IMR-90 (cell line): Measurements from ENCODE around the gene ZNF778. TPM values are rescaled to one million over a fixed set of nuclear protein-coding genes. Genes with fewer than 3 reads are reported as not detected.

Source experiments
- ATAC-seq: fragments of 200-7000 bp; cut with Tn5 transposase; 2 replicates; pipeline ENCODE4 v1.9.1; 2020; ENCODE audit warnings: low read depth, mild to moderate bottlenecking, moderate library complexity
- BruUV-seq: library from RNA; stranded (reverse); fragments of 400-500 nt; replicated peaks from 2 replicates; lab custom pipeline; 2021; lab: Mats Ljungman, UMichigan
- CTCF ChIA-PET: fragments of 300-600 bp; formaldehyde crosslinking; extraction: SDS; loops from one replicate; lab custom pipeline; 2021; ENCODE audit warnings: antibody characterized with exemption; lab: Yijun Ruan, JAX
- POLR2A ChIA-PET: fragments of 300-600 bp; sonication (Branson Sonifier 250); formaldehyde crosslinking; loops from one replicate; lab custom pipeline; 2022; ENCODE audit warnings: antibody characterized with exemption; ENCODE audit not compliant: unreplicated experiment; lab: Charles Lee
- DNase-seq: peaks from one replicate; pipeline ENCODE4 v3.0.0; 2013
- H2AFZ ChIP-seq: replicated peaks from 2 replicates; pipeline ENCODE3; 2013; ENCODE audit warnings: low read length, mild to moderate bottlenecking; ENCODE audit not compliant: poor library complexity
- H2AK5ac ChIP-seq: 2 replicates; pipeline ENCODE4 v1.6.1; 2013; ENCODE audit warnings: low read depth, low read length, inconsistent platforms
- H2AK9ac ChIP-seq: replicated peaks from 2 replicates; pipeline ENCODE3; 2013; ENCODE audit warnings: mild to moderate bottlenecking, low read depth, low read length, moderate library complexity; ENCODE audit not compliant: poor library complexity
- H2BK120ac ChIP-seq: 2 replicates; pipeline ENCODE4 v1.6.1; 2013; ENCODE audit warnings: low read depth, low read length, inconsistent platforms
- H2BK15ac ChIP-seq: 3 replicates; pipeline ENCODE4 v1.6.1; 2013; ENCODE audit warnings: low read depth, low read length, inconsistent platforms
- H2BK20ac ChIP-seq: 2 replicates; pipeline ENCODE4 v1.6.1; 2013; ENCODE audit warnings: low read depth, mild to moderate bottlenecking, inconsistent platforms, low read length, moderate library complexity
- H2BK5ac ChIP-seq: 2 replicates; pipeline ENCODE4 v1.6.1; 2013; ENCODE audit warnings: mild to moderate bottlenecking, low read depth, low read length, inconsistent platforms; ENCODE audit not compliant: poor library complexity, severe bottlenecking
- H3K14ac ChIP-seq: replicated peaks from 2 replicates; pipeline ENCODE4 v1.6.1; 2013; ENCODE audit warnings: low read depth, low read length, inconsistent platforms
- H3K18ac ChIP-seq: 2 replicates; pipeline ENCODE4 v1.6.1; 2013; ENCODE audit warnings: low read depth, low read length, control low read depth
- H3K23ac ChIP-seq: 2 replicates; pipeline ENCODE4 v1.6.1; 2013; ENCODE audit warnings: low read depth, low read length, inconsistent platforms
- H3K27ac ChIP-seq: 2 replicates; pipeline ENCODE4 v1.5.1; 2013; ENCODE audit warnings: mild to moderate bottlenecking, control low read depth, low read length; ENCODE audit not compliant: insufficient read depth
- H3K27me3 ChIP-seq: 2 replicates; pipeline ENCODE4 v1.6.1; 2013; ENCODE audit warnings: low read length; ENCODE audit not compliant: control insufficient read depth, insufficient read depth
- H3K36me3 ChIP-seq: 2 replicates; pipeline ENCODE4 v1.6.1; 2013; ENCODE audit warnings: low read length, mixed read lengths; ENCODE audit not compliant: control insufficient read depth, insufficient read depth
- H3K4ac ChIP-seq: 2 replicates; pipeline ENCODE4 v1.6.1; 2013; ENCODE audit warnings: low read depth, low read length, inconsistent platforms
- H3K4me1 ChIP-seq: 2 replicates; pipeline ENCODE4 v1.6.1; 2013; ENCODE audit warnings: low read length, mixed read lengths; ENCODE audit not compliant: control insufficient read depth, insufficient read depth
- H3K4me2 ChIP-seq: 2 replicates; pipeline ENCODE4 v1.6.1; 2013; ENCODE audit warnings: low read depth, mild to moderate bottlenecking, control low read depth, low read length, moderate library complexity
- H3K4me3 ChIP-seq: 2 replicates; pipeline ENCODE4 v1.5.1; 2013; ENCODE audit warnings: low read depth, mild to moderate bottlenecking, control low read depth, low read length, moderate library complexity; ENCODE audit not compliant: insufficient read depth
- H3K56ac ChIP-seq: 2 replicates; pipeline ENCODE4 v1.6.1; 2013; ENCODE audit warnings: low read length, inconsistent platforms; ENCODE audit not compliant: insufficient read depth; ENCODE audit errors: extremely low read depth
- H3K79me1 ChIP-seq, 2 experiments: 2 replicates each; pipeline ENCODE4 v1.6.1; 2013; ENCODE audit warnings: low read length in 2 of 2, inconsistent platforms in 1 of 2, low read depth in 1 of 2
- H3K9ac ChIP-seq: 2 replicates; pipeline ENCODE4 v1.6.1; 2013; ENCODE audit warnings: low read depth, low read length, control low read depth
- H3K9me1 ChIP-seq: 2 replicates; pipeline ENCODE4 v1.6.1; 2013; ENCODE audit warnings: low read length, inconsistent platforms; ENCODE audit not compliant: insufficient read depth
- H3K9me3 ChIP-seq: 2 replicates; pipeline ENCODE4 v1.6.1; 2013; ENCODE audit warnings: low read length; ENCODE audit not compliant: control insufficient read depth, insufficient read depth
- H4K20me1 ChIP-seq: 2 replicates; pipeline ENCODE4 v1.6.1; 2013; ENCODE audit warnings: low read length, inconsistent platforms; ENCODE audit not compliant: insufficient read depth
- H4K5ac ChIP-seq: 2 replicates; pipeline ENCODE4 v1.6.1; 2013; ENCODE audit warnings: mild to moderate bottlenecking, low read depth, low read length, control low read depth
- H4K8ac ChIP-seq, 2 experiments: 2 replicates each; pipeline ENCODE4 v1.6.1; 2013; ENCODE audit warnings: low read depth in 2 of 2, low read length in 2 of 2, control low read depth in 1 of 2, inconsistent platforms in 1 of 2
- H4K91ac ChIP-seq: 2 replicates; pipeline ENCODE4 v1.6.1; 2013; ENCODE audit warnings: low read depth, low read length, inconsistent platforms; ENCODE audit not compliant: insufficient read depth
- BHLHE40 ChIP-seq: fragments of 150-350 bp; IDR thresholded peaks from 2 replicates; pipeline ENCODE4 v1.6.1; 2016; ENCODE audit warnings: mild to moderate bottlenecking, low read depth, low read length
- CEBPB ChIP-seq: IDR thresholded peaks from 2 replicates; pipeline ENCODE4 v1.6.1; 2012; ENCODE audit warnings: low read depth, low read length, improper control_type of control experiment
- CTCF ChIP-seq: conservative IDR thresholded peaks from 2 replicates; pipeline ENCODE4 v1.5.1; 2012; ENCODE audit warnings: mild to moderate bottlenecking, low read depth, low read length, improper control_type of control experiment
- ELK1 ChIP-seq: fragments of 150-350 bp; IDR thresholded peaks from 2 replicates; pipeline ENCODE4 v1.6.1; 2016; ENCODE audit warnings: low read depth, mild to moderate bottlenecking, low read length, moderate library complexity, borderline replicate concordance
- FOS ChIP-seq: fragments of 150-350 bp; IDR thresholded peaks from 2 replicates; pipeline ENCODE4 v1.6.1; 2016; ENCODE audit warnings: low read depth, low read length
- MAFK ChIP-seq: IDR thresholded peaks from 2 replicates; pipeline ENCODE4 v1.6.1; 2012; ENCODE audit warnings: low read depth, low read length, improper control_type of control experiment
- MAZ ChIP-seq: IDR thresholded peaks from 2 replicates; pipeline ENCODE4 v1.6.1; 2012; ENCODE audit warnings: low read depth, mild to moderate bottlenecking, low read length, improper control_type of control experiment, moderate library complexity, borderline replicate concordance
- MXI1 ChIP-seq: IDR thresholded peaks from 2 replicates; pipeline ENCODE4 v1.6.1; 2012; ENCODE audit warnings: low read depth, mild to moderate bottlenecking, low read length, moderate library complexity, borderline replicate concordance
- NFE2L2 ChIP-seq: fragments of 150-350 bp; IDR thresholded peaks from 2 replicates; pipeline ENCODE4 v1.6.1; 2016; ENCODE audit warnings: low read depth, mild to moderate bottlenecking, low read length
- POLR2A ChIP-seq: IDR thresholded peaks from 2 replicates; pipeline ENCODE4 v1.6.1; 2012; ENCODE audit warnings: mild to moderate bottlenecking, low read depth, low read length
- RAD21 ChIP-seq: IDR thresholded peaks from 2 replicates; pipeline ENCODE4 v1.6.1; 2012; ENCODE audit warnings: low read length, improper control_type of control experiment
- RCOR1 ChIP-seq: IDR thresholded peaks from 2 replicates; pipeline ENCODE4 v1.6.1; 2012; ENCODE audit warnings: mild to moderate bottlenecking, low read length, improper control_type of control experiment; ENCODE audit not compliant: insufficient replicate concordance
- RFX5 ChIP-seq: IDR thresholded peaks from 2 replicates; pipeline ENCODE4 v1.8.0; 2012; ENCODE audit warnings: low read depth, mild to moderate bottlenecking, low read length, moderate library complexity
- SMC3 ChIP-seq: fragments of 150-350 bp; IDR thresholded peaks from 2 replicates; pipeline ENCODE4 v1.6.1; 2016; ENCODE audit warnings: low read depth, mild to moderate bottlenecking, antibody characterized with exemption, low read length, moderate library complexity
- USF2 ChIP-seq: fragments of 150-350 bp; IDR thresholded peaks from 2 replicates; pipeline ENCODE4 v1.6.1; 2017; ENCODE audit warnings: mild to moderate bottlenecking, antibody characterized with exemption, low read length, low read depth
- WGBS, 2 experiments: methylation state at CpG; one replicate each; pipeline versions ENCODE4 v1.1.5 to v1.1.7; 2013; ENCODE audit warnings: missing lambda C conversion rate in 2 of 2; ENCODE audit not compliant: insufficient read length in 1 of 2; ENCODE audit errors: extremely low coverage in 2 of 2; 5-methylcytosine and 5-hydroxymethylcytosine counted together
- dilution Hi-C: fragments of 300-500 bp; cut with HindIII; formaldehyde crosslinking; loops from one replicate; pipeline ENCODE4 v1.14.3; 2018; ENCODE audit warnings: low sequenced_read_pairs; ENCODE audit not compliant: unreplicated experiment
- in situ Hi-C: fragments of 300-500 bp; cut with MboI; formaldehyde crosslinking; loops from 3 replicates; pipeline ENCODE4 v1.14.3; 2019; ENCODE audit warnings: low sequenced_read_pairs, inconsistent platforms, mixed read lengths
- intact Hi-C: fragments of 100-400 bp; cut with micrococcal nuclease; formaldehyde crosslinking; loops from 2 replicates; pipeline ENCODE4 v1.10.0; 2022
- polyA plus RNA-seq, 3 experiments: library from polyadenylated mRNA; depleted of rRNA; stranded (reverse); fragments of >200 nt; gene quantifications; 2 replicates each; pipeline ENCODE4 v1.2.3, GENCODE V29; 2012; ENCODE audit warnings: low replicate concordance in 1 of 3
- total RNA-seq: library from RNA; depleted of rRNA; stranded (reverse); fragments of >200 nt; gene quantifications from 2 replicates; pipeline ENCODE4 v1.2.3, GENCODE V29; 2012

ZNF778 gene
- total and polyA plus RNA-seq, 2 of the 4 experiments (the other 2 are of a cell fraction): 5.6 to 9.9 TPM

- Histone ChIP-seq H4K20me1 (peaks cover 43% of the 10 kb centered on the region), H3K9me1 (no peaks in the 10 kb centered on the region; the same call in 1 of the 2 replicates), H3K27me3 (no peaks in the 10 kb centered on the region), H3K4me2 (no peak overlapping the region), H2AK9ac (no peak overlapping the region), H3K79me1 (peaks cover 17 to 62% of the 10 kb centered on the region in 2 experiments), H3K27ac (no peak overlapping the region), H3K23ac (no peak overlapping the region), H3K9ac (no peak overlapping the region), H3K36me3 (peaks cover 77% of the 10 kb centered on the region), H3K4ac (no peak overlapping the region), H4K5ac (no peak overlapping the region), H2BK15ac (no peak overlapping the region), H2AFZ (no peak overlapping the region), H2AK5ac (no peak overlapping the region), H4K91ac (no peak overlapping the region), H3K18ac (no peak overlapping the region), H2BK20ac (no peak overlapping the region), H3K4me3 (no peak overlapping the region), H2BK120ac (no peak overlapping the region), H3K56ac (no peak overlapping the region), H3K14ac (no peak overlapping the region), H3K9me3 (no peaks in the 10 kb centered on the region), H3K4me1 (no peaks in the 10 kb centered on the region), H4K8ac (no peak overlapping the region), H2BK5ac (no peak overlapping the region)
- dilution Hi-C loops (no loop called here), intact Hi-C loops (no loop called here), in situ Hi-C loops (no loop called here)
- BruUV-seq: no TSS peak
- 95% methylated on average over 11 of the region's 11 CpGs; no CpG with 5 or more reads in 1 of the 2 experiments for WGBS, 2 experiments
- no peak for ATAC-seq
- DNase-seq: no peak
- ChIA-PET CTCF (no interaction called here), POLR2A (no interaction called here)
- TF ChIP-seq USF2: no peak
- no peak for TF ChIP-seq RAD21
- no peak for TF ChIP-seq MAFK
- no peak for TF ChIP-seq RFX5
- TF ChIP-seq MXI1: no peak
- TF ChIP-seq POLR2A: no peak
- no peak for TF ChIP-seq CEBPB
- no peak for TF ChIP-seq RCOR1
- no peak for TF ChIP-seq FOS
- no peak for TF ChIP-seq ELK1
- TF ChIP-seq SMC3: no peak
- no peak for TF ChIP-seq MAZ
- no peak for TF ChIP-seq BHLHE40
- no peak for TF ChIP-seq NFE2L2
- TF ChIP-seq CTCF: no peak
Measured at GRCh38 chr16:89275284-89275584, 57.7 kb downstream of the ZNF778 start.
